ENCODE data around the gene OR6Q1.

Gene OR6Q1

GRCh38 chr11:58023435-58023931 lies 7.3 kb upstream of the OR6Q1 start, which contains the start of gene OR9Q1:
Gene OR9Q1, plus strand, starts transcription at chr11:58023881. Its CDS starts 155,564 bp downstream, at chr11:58179445.
- H3K36me3 ChIP-seq (ENCODE audit: control insufficient read depth, low read length), result no peaks in the 10 kb centered on the region
- no peaks in the 10 kb centered on the region for H3K79me2 ChIP-seq (ENCODE audit: control insufficient read depth, low read length)
- H3K27ac ChIP-seq (ENCODE audit: low read depth, low read length), result no peak within 1 kb of the TSS
- H3K4me2 ChIP-seq (ENCODE audit: low read length), result no peak within 1 kb of the TSS
- no peaks in the 10 kb centered on the region for H3K4me1 ChIP-seq (ENCODE audit: control insufficient read depth, low read length)
- H4K20me1 ChIP-seq (ENCODE audit: control insufficient read depth, insufficient read depth, low read depth, low read length), result no peaks in the 10 kb centered on the region
- H3F3A ChIP-seq (ENCODE audit: control insufficient read depth, insufficient read depth), result no peaks in the 10 kb centered on the region
- no peaks in the 10 kb centered on the region for H3K9me2 ChIP-seq (replicated peaks; ENCODE audit: control insufficient read depth, low read length)
- TF ChIP-seq CTCF (IDR thresholded peaks at IDR 0.05; ENCODE audit: low read depth, low read length, poor library complexity, severe bottlenecking) (no peak), EZH2phosphoT487 (IDR thresholded peaks at IDR 0.05; ENCODE audit: borderline replicate concordance, low read length) (no peak)
- no peaks in the 10 kb centered on the region for H3K27me3 ChIP-seq (ENCODE audit: control insufficient read depth, low read length)
- no peaks in the 10 kb centered on the region for H3K9me3 ChIP-seq (ENCODE audit: control insufficient read depth, insufficient read depth, low read length)
- H3K4me3 ChIP-seq (ENCODE audit: low read length), result no peak within 1 kb of the TSS

- Histone ChIP-seq H3K9me3 (ENCODE audit: control insufficient read depth, insufficient read depth, low read length) (no peaks in the 10 kb centered on the region), H4K20me1 (ENCODE audit: control insufficient read depth, insufficient read depth, low read depth, low read length) (no peaks in the 10 kb centered on the region), H3K27me3 (ENCODE audit: control insufficient read depth, low read length) (no peaks in the 10 kb centered on the region), H3K27ac (ENCODE audit: low read depth, low read length) (no peak overlapping the region), H3K4me2 (ENCODE audit: low read length) (no peak overlapping the region), H3F3A (ENCODE audit: control insufficient read depth, insufficient read depth) (no peaks in the 10 kb centered on the region), H3K36me3 (ENCODE audit: control insufficient read depth, low read length) (no peaks in the 10 kb centered on the region), H3K4me3 (ENCODE audit: low read length) (no peak overlapping the region), H3K9me2 (replicated peaks; ENCODE audit: control insufficient read depth, low read length) (no peaks in the 10 kb centered on the region), H3K4me1 (ENCODE audit: control insufficient read depth, low read length) (no peaks in the 10 kb centered on the region), H3K79me2 (ENCODE audit: control insufficient read depth, low read length) (no peaks in the 10 kb centered on the region)
- no peak for TF ChIP-seq EZH2phosphoT487 (IDR thresholded peaks at IDR 0.05; ENCODE audit: borderline replicate concordance, low read length)
- no peak for TF ChIP-seq CTCF (IDR thresholded peaks at IDR 0.05; ENCODE audit: low read depth, low read length, poor library complexity, severe bottlenecking)
Measured at GRCh38 chr11:58024601-58025091, 6.1 kb upstream of the OR6Q1 start.

- Histone ChIP-seq H3K4me2 (ENCODE audit: low read length) (no peak overlapping the region), H3K79me2 (ENCODE audit: control insufficient read depth, low read length) (no peaks in the 10 kb centered on the region), H3K9me3 (ENCODE audit: control insufficient read depth, insufficient read depth, low read length) (no peaks in the 10 kb centered on the region), H3F3A (ENCODE audit: control insufficient read depth, insufficient read depth) (no peaks in the 10 kb centered on the region), H3K4me3 (ENCODE audit: low read length) (no peak overlapping the region), H3K27ac (ENCODE audit: low read depth, low read length) (no peak overlapping the region), H4K20me1 (ENCODE audit: control insufficient read depth, insufficient read depth, low read depth, low read length) (no peaks in the 10 kb centered on the region), H3K4me1 (ENCODE audit: control insufficient read depth, low read length) (no peaks in the 10 kb centered on the region), H3K36me3 (ENCODE audit: control insufficient read depth, low read length) (no peaks in the 10 kb centered on the region), H3K27me3 (ENCODE audit: control insufficient read depth, low read length) (no peaks in the 10 kb centered on the region), H3K9me2 (replicated peaks; ENCODE audit: control insufficient read depth, low read length) (no peaks in the 10 kb centered on the region)
- TF ChIP-seq CTCF (IDR thresholded peaks at IDR 0.05; ENCODE audit: low read depth, low read length, poor library complexity, severe bottlenecking) (no peak), EZH2phosphoT487 (IDR thresholded peaks at IDR 0.05; ENCODE audit: borderline replicate concordance, low read length) (no peak)
Measured at GRCh38 chr11:58027341-58027740, 3.4 kb upstream of the OR6Q1 start.

Measured in DOHH2 (cell line).